Astrocyte (in vitro differentiated cells and primary cell): ENCODE data around the gene RNF149. TPM values are rescaled to one million over a fixed set of nuclear protein-coding genes. Genes with fewer than 3 reads are reported as not detected.
"Not testable (repeated sequence)": the region's sequence is repeated elsewhere in the genome, so short reads cannot be mapped to it uniquely, and the experiment has no call there.

Source experiments
- DNase-seq: peaks from one replicate; pipeline ENCODE4 v3.0.0-alpha.2; 2010; ENCODE audit warnings: low read depth
- FAIRE-seq: peaks from 2 replicates; lab custom pipeline; 2011; peaks lifted over from hg19 to GRCh38; lab: Jason Lieb, UNC
- H2AFZ ChIP-seq: 2 replicates; pipeline ENCODE4 v1.6.0; 2012; ENCODE audit warnings: low read depth, low read length, inconsistent platforms
- H3K27ac ChIP-seq: 2 replicates; pipeline ENCODE4 v1.5.1; 2011; ENCODE audit warnings: low read depth, low read length, inconsistent platforms
- H3K27me3 ChIP-seq: 2 replicates; pipeline ENCODE4 v1.6.0; 2011; ENCODE audit warnings: low read length, inconsistent platforms; ENCODE audit not compliant: insufficient read depth
- H3K36me3 ChIP-seq: 2 replicates; pipeline ENCODE4 v1.5.1; 2011; ENCODE audit warnings: low read length, inconsistent platforms; ENCODE audit not compliant: insufficient read depth
- H3K4me1 ChIP-seq: 2 replicates; pipeline ENCODE4 v1.5.1; 2011; ENCODE audit warnings: low read length, inconsistent platforms; ENCODE audit not compliant: insufficient read depth
- H3K4me2 ChIP-seq: 2 replicates; pipeline ENCODE4 v1.6.0; 2012; ENCODE audit warnings: low read length, inconsistent platforms
- H3K4me3 ChIP-seq: 2 replicates; pipeline ENCODE4 v1.5.1; 2011; ENCODE audit warnings: low read depth, mild to moderate bottlenecking, low read length, inconsistent platforms; ENCODE audit not compliant: insufficient read depth
- H3K79me2 ChIP-seq: 2 replicates; pipeline ENCODE4 v1.6.0; 2012; ENCODE audit warnings: mild to moderate bottlenecking, low read length, inconsistent platforms; ENCODE audit not compliant: insufficient read depth
- H3K9ac ChIP-seq: 2 replicates; pipeline ENCODE4 v1.6.0; 2012; ENCODE audit warnings: mild to moderate bottlenecking, low read length, inconsistent platforms
- H3K9me3 ChIP-seq: 2 replicates; pipeline ENCODE4 v1.5.1; 2012; ENCODE audit warnings: low read depth, mild to moderate bottlenecking, low read length, inconsistent platforms; ENCODE audit not compliant: insufficient read depth
- H4K20me1 ChIP-seq: 2 replicates; pipeline ENCODE4 v1.6.0; 2012; ENCODE audit warnings: low read length, inconsistent platforms; ENCODE audit not compliant: insufficient read depth
- H3K27ac Mint-ChIP-seq: one replicate; pipeline ENCODE4 v1.8.0; 2021; ENCODE audit warnings: mild to moderate bottlenecking, mixed read lengths; ENCODE audit not compliant: unreplicated experiment
- H3K27me3 Mint-ChIP-seq: one replicate; pipeline ENCODE4 v1.8.0; 2021; ENCODE audit warnings: low read depth, mixed read lengths; ENCODE audit not compliant: unreplicated experiment
- H3K36me3 Mint-ChIP-seq: one replicate; pipeline ENCODE4 v1.8.0; 2021; ENCODE audit warnings: low read depth, mixed read lengths; ENCODE audit not compliant: unreplicated experiment
- H3K4me1 Mint-ChIP-seq: one replicate; pipeline ENCODE4 v1.8.0; 2021; ENCODE audit warnings: low read depth, mixed read lengths; ENCODE audit not compliant: unreplicated experiment
- H3K4me3 Mint-ChIP-seq: one replicate; pipeline ENCODE4 v1.8.0; 2021; ENCODE audit warnings: mild to moderate bottlenecking, moderate library complexity, mixed read lengths; ENCODE audit not compliant: unreplicated experiment
- H3K9me3 Mint-ChIP-seq: one replicate; pipeline ENCODE4 v1.8.0; 2021; ENCODE audit warnings: mild to moderate bottlenecking, mixed read lengths; ENCODE audit not compliant: unreplicated experiment
- CTCF ChIP-seq: IDR thresholded peaks from 2 replicates; pipeline ENCODE4 v1.5.1; 2011; ENCODE audit warnings: low read depth, mild to moderate bottlenecking, inconsistent platforms, low read length, moderate library complexity; ENCODE audit not compliant: insufficient read depth
- EZH2 ChIP-seq: IDR thresholded peaks from 2 replicates; pipeline ENCODE4 v1.6.1; 2012; ENCODE audit warnings: mild to moderate bottlenecking, low read length, inconsistent platforms; ENCODE audit not compliant: insufficient read depth
- total RNA-seq: library from RNA; stranded (reverse); gene quantifications from 2 replicates; pipeline ENCODE4 v1.2.1, GENCODE V29; 2021

The RNF149 gene
- total RNA-seq, 1 donor from 2014 or later = 36.4 TPM

GRCh38 chr2:101354420-101355311 is 46.2 kb upstream of the RNF149 start:
- Mint-ChIP-seq H3K27ac (no peak overlapping the region), H3K9me3 (no peaks in the 10 kb centered on the region)
- no peak overlapping the region for H2AFZ ChIP-seq

GRCh38 chr2:101352631-101353030 is 44.1 kb upstream of the RNF149 start:
- H3K9me3 ChIP-seq, H3K4me2 ChIP-seq, H3K27ac Mint-ChIP-seq, DNase-seq, H3K27ac ChIP-seq, H3K36me3 Mint-ChIP-seq, H3K9ac ChIP-seq, FAIRE-seq, H3K27me3 ChIP-seq, H3K79me2 ChIP-seq, H3K4me1 Mint-ChIP-seq, H4K20me1 ChIP-seq, H3K4me1 ChIP-seq, H3K9me3 Mint-ChIP-seq, H3K36me3 ChIP-seq, H3K4me3 Mint-ChIP-seq, H3K4me3 ChIP-seq, H2AFZ ChIP-seq: not testable (repeated sequence)
- H3K27me3 Mint-ChIP-seq = peaks cover 10% of the 10 kb centered on the region

More at GRCh38 chr2:101354420-101355311, 46.2 kb upstream of the RNF149 start:
- no peak for DNase-seq
- no peak for FAIRE-seq
- H3K36me3 ChIP-seq = no peaks in the 10 kb centered on the region
- peaks cover 10% of the 10 kb centered on the region for H3K4me1 Mint-ChIP-seq
- no peaks in the 10 kb centered on the region for H3K4me1 ChIP-seq
- H3K27ac ChIP-seq = no peak overlapping the region
- TF ChIP-seq EZH2 = no peak
- TF ChIP-seq CTCF = no peak
- peaks cover 10% of the 10 kb centered on the region for H3K27me3 Mint-ChIP-seq
- no peaks in the 10 kb centered on the region for H3K79me2 ChIP-seq
- H3K9me3 ChIP-seq = no peaks in the 10 kb centered on the region
- no peaks in the 10 kb centered on the region for H3K36me3 Mint-ChIP-seq
- no peak overlapping the region for H3K4me3 Mint-ChIP-seq
- no peaks in the 10 kb centered on the region for H4K20me1 ChIP-seq
- H3K4me3 ChIP-seq = no peak overlapping the region
- no peak overlapping the region for H3K4me2 ChIP-seq
- no peaks in the 10 kb centered on the region for H3K27me3 ChIP-seq
- no peak overlapping the region for H3K9ac ChIP-seq

- H3K4me2 ChIP-seq = no peak overlapping the region
- no peak overlapping the region for H3K27ac ChIP-seq
- H4K20me1 ChIP-seq = no peaks in the 10 kb centered on the region
- DNase-seq = no peak
- Mint-ChIP-seq H3K4me1 (peaks cover 5% of the 10 kb centered on the region), H3K27me3 (peaks cover 10% of the 10 kb centered on the region), H3K9me3 (peaks cover 1% of the 10 kb centered on the region), H3K36me3 (no peaks in the 10 kb centered on the region), H3K27ac (no peak overlapping the region), H3K4me3 (no peak overlapping the region)
- H3K9ac ChIP-seq = no peak overlapping the region
- no peak overlapping the region for H2AFZ ChIP-seq
- FAIRE-seq = no peak
- H3K4me1 ChIP-seq = no peaks in the 10 kb centered on the region
- H3K27me3 ChIP-seq = no peaks in the 10 kb centered on the region
- no peak overlapping the region for H3K4me3 ChIP-seq
- TF ChIP-seq EZH2 (no peak), CTCF (no peak)
- H3K9me3 ChIP-seq = no peaks in the 10 kb centered on the region
- H3K79me2 ChIP-seq = no peaks in the 10 kb centered on the region
- H3K36me3 ChIP-seq = no peaks in the 10 kb centered on the region
Measured at GRCh38 chr2:101351207-101351606, 42.7 kb upstream of the RNF149 start.
